HG02970 (cell line): ENCODE measurements around the gene STX18.
"Not testable (repeated sequence)": the region's sequence is repeated elsewhere in the genome, so short reads cannot be mapped to it uniquely, and the experiment has no call there.

Experiments used
- ATAC-seq: cut with Tn5 transposase; IDR thresholded peaks from one replicate; pipeline ENCODE4 v1.9.1; 2021; ENCODE audit warnings: mild to moderate bottlenecking, moderate library complexity, moderate number of reproducible peaks; ENCODE audit not compliant: unreplicated experiment, low FRiP score

The STX18 gene

GRCh38 chr4:4424499-4425115, 117.2 kb downstream of the STX18 start:
- no peak for ATAC-seq

- ATAC-seq: no peak
Observed at GRCh38 chr4:4423706-4424498, 117.9 kb downstream of the STX18 start.

- no peak for ATAC-seq
Observed at GRCh38 chr4:4422856-4423499, 118.9 kb downstream of the STX18 start.

- ATAC-seq: not testable (repeated sequence)
Observed at GRCh38 chr4:4422117-4422516, 119.7 kb downstream of the STX18 start.

GRCh38 chr4:4421356-4421755, 120.5 kb downstream of the STX18 start:
- ATAC-seq: no peak

- ATAC-seq: no peak
Observed at GRCh38 chr4:4420421-4420820, 121.4 kb downstream of the STX18 start.

GRCh38 chr4:4419896-4420295, 122.0 kb downstream of the STX18 start:
- ATAC-seq: no peak

- ATAC-seq: no peak
Observed at GRCh38 chr4:4418676-4419390, 123.0 kb downstream of the STX18 start.

- no peak for ATAC-seq
Observed at GRCh38 chr4:4417886-4418285, 124.0 kb downstream of the STX18 start.

- no peak for ATAC-seq
Observed at GRCh38 chr4:4416981-4417380, 124.9 kb downstream of the STX18 start.

- no peak for ATAC-seq
Observed at GRCh38 chr4:4415806-4416805, 125.7 kb downstream of the STX18 start.

- no peak for ATAC-seq
Observed at GRCh38 chr4:4415107-4415805, 126.6 kb downstream of the STX18 start.

GRCh38 chr4:4413806-4414205, 128.0 kb downstream of the STX18 start:
- ATAC-seq: no peak

GRCh38 chr4:4413373-4413725, 128.5 kb downstream of the STX18 start:
- no peak for ATAC-seq

GRCh38 chr4:4412641-4413372, 129.0 kb downstream of the STX18 start:
- no peak for ATAC-seq

GRCh38 chr4:4411906-4412305, 129.9 kb downstream of the STX18 start:
- ATAC-seq: no peak

- ATAC-seq: no peak
Observed at GRCh38 chr4:4410271-4410670, 131.6 kb downstream of the STX18 start.

- no peak for ATAC-seq
Observed at GRCh38 chr4:4409416-4410115, 132.3 kb downstream of the STX18 start.
